Transverse colon (tissue), 4 donors: ENCODE measurements around the gene ZMYND12. TPM values are rescaled to one million over a fixed set of nuclear protein-coding genes. Genes with fewer than 3 reads are reported as not detected.

Experiments used
- DNase-seq: peaks from one replicate; pipeline ENCODE4 v3.0.0-alpha.2; 2019
- H3K27ac ChIP-seq, 4 donors: fragments of 200-600 bp; sonication (generic); 2 replicates each; pipeline ENCODE4 v1.5.1; 2016 to 2018; ENCODE audit warnings: inconsistent platforms in 4 of 4
- H3K27me3 ChIP-seq: fragments of 200-600 bp; sonication (generic); 2 replicates; pipeline ENCODE4 v1.5.1; 2017; ENCODE audit warnings: inconsistent platforms
- H3K36me3 ChIP-seq, 4 donors: fragments of 200-600 bp; sonication (generic); 2 replicates each; pipeline ENCODE4 v1.5.1; 2017 to 2019; ENCODE audit warnings: inconsistent platforms in 4 of 4
- H3K4me1 ChIP-seq, 4 donors: fragments of 200-600 bp; sonication (generic); 2 replicates each; pipeline ENCODE4 v1.5.1; 2017 to 2020; ENCODE audit warnings: inconsistent platforms in 4 of 4
- H3K4me3 ChIP-seq, 4 donors: fragments of 200-600 bp; sonication (generic); 1 replicate in 1 of 4; 2 replicates in 3 of 4; pipeline versions ENCODE4 v1.5.1 to v1.6.1; 2017 to 2019; ENCODE audit warnings: inconsistent platforms in 4 of 4
- H3K9me3 ChIP-seq, 2 donors: fragments of 200-600 bp; sonication (generic); 2 replicates each; pipeline ENCODE4 v1.5.1; 2017 to 2019; ENCODE audit warnings: inconsistent platforms in 2 of 2
- EP300 ChIP-seq: sonication (generic); formaldehyde crosslinking; IDR thresholded peaks from one replicate; pipeline ENCODE4 v1.6.1; 2017; ENCODE audit warnings: antibody characterized with exemption, low read depth
- POLR2A ChIP-seq: fragments of 450-650 bp; IDR thresholded peaks from one replicate; pipeline ENCODE4 v1.6.1; 2016; ENCODE audit warnings: antibody characterized with exemption, mild to moderate bottlenecking, moderate library complexity
- POLR2AphosphoS5 ChIP-seq, 3 donors: sonication (generic); formaldehyde crosslinking; IDR thresholded peaks; one replicate each; pipeline ENCODE4 v1.6.1; 2016; ENCODE audit warnings: antibody characterized with exemption in 3 of 3
- WGBS, 2 donors: methylation state at CpG; one replicate each; pipeline ENCODE4 v1.1.5; 2018; ENCODE audit warnings: low coverage in 1 of 2; 5-methylcytosine and 5-hydroxymethylcytosine counted together
- in situ Hi-C, 4 donors: fragments of 200-750 bp; cut with MboI; loops; one replicate each; pipeline versions ENCODE4 v1.15.0 to v1.15.1; 2017; ENCODE audit warnings: low sequenced_read_pairs in 3 of 4, low pct_ligation_motif_present in 1 of 4, low pct_unique_long_range_greater_than_20kb in 1 of 4
- intact Hi-C: fragments of 100-400 bp; cut with DNase I; formaldehyde crosslinking; loops from one replicate; pipeline ENCODE4 v1.15.1; 2023; ENCODE audit warnings: low total_unique reads
- total RNA-seq, 4 donors: library from RNA; depleted of rRNA; stranded (reverse); fragments of >200 nt; gene quantifications; one replicate each; pipeline ENCODE4 v1.1.0, GENCODE V29; 2016
- TF ChIP-seq, protein P1 (sequence below), 5 experiments: fragments of 200-600 bp in 3 of 5; fragments of 450-650 bp in 2 of 5; sonication (generic) in 3 of 5; IDR thresholded peaks; 1 replicate in 2 of 5; 2 replicates in 3 of 5; pipeline ENCODE4 v1.5.1; 2016 to 2017; ENCODE audit warnings: antibody characterized with exemption in 5 of 5, inconsistent platforms in 3 of 5, mild to moderate bottlenecking in 2 of 5, moderate library complexity in 1 of 5

Gene ZMYND12
- total RNA-seq, 4 donors from 2014 or later = 4.3 to 8.7 TPM; not detected in 2

DNA sequence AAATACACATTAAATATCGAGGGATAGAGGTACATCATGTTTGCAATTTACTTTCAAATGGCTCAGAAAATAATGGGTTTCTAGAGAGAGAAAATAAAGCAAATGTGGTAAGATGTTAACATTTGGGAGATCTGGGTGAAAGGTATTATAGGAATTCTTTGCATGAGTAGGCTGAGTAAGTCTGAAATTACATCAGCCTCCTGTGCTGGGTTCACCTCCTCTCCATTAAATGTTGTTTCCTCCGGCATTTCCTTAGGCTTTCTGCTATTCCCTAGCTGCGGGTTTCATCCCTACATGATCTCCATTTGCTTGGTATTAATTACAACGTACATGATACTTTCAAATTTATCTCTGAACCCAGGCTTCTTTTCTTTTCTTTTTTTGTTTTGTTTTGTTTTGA is 31.6 kb downstream of the ZMYND12 start:
- WGBS, 2 donors = 86 to 92% methylated on average over 4 of the region's 4 CpGs
- intact Hi-C loops = no loop called here
- no peak for DNase-seq

DNA sequence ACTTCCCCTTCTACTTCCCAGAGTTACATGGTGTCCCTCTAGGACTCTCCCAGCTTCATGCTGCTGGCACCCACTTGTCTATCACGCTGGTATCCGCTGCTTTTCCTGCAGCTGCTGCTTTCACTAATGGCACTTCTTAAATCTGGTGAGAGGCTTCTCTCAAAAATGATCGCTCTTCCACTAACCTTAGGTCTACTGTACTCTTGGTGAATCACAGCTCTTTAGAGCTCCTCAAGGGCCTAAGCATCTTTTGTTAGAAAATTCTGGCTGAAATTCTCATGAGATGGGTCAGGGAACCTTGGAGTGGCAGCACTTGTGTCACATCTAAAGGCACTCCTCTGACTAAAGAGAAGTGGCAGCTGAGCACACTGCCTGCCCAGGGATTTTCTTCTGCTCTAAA is 32.1 kb downstream of the ZMYND12 start:
- H3K36me3 ChIP-seq = no peaks in the 10 kb centered on the region
- peaks cover 0 to 20% (median 11%) of the 10 kb centered on the region in 4 donors for H3K4me1 ChIP-seq
- no peak for DNase-seq
- 84 to 94% methylated on average over 3 of the region's 3 CpGs for WGBS, 2 donors
- no peaks in the 10 kb centered on the region for H3K27me3 ChIP-seq
- H3K27ac ChIP-seq = no peak overlapping the region
- intact Hi-C loops = no loop called here
- no peak overlapping the region for H3K4me3 ChIP-seq
- in situ Hi-C loops = no loop called here
- TF ChIP-seq POLR2AphosphoS5 (IDR thresholded peaks at IDR 0.05) (no peak), POLR2A (no peak), EP300 (no peak)
- TF ChIP-seq, protein P1, sequence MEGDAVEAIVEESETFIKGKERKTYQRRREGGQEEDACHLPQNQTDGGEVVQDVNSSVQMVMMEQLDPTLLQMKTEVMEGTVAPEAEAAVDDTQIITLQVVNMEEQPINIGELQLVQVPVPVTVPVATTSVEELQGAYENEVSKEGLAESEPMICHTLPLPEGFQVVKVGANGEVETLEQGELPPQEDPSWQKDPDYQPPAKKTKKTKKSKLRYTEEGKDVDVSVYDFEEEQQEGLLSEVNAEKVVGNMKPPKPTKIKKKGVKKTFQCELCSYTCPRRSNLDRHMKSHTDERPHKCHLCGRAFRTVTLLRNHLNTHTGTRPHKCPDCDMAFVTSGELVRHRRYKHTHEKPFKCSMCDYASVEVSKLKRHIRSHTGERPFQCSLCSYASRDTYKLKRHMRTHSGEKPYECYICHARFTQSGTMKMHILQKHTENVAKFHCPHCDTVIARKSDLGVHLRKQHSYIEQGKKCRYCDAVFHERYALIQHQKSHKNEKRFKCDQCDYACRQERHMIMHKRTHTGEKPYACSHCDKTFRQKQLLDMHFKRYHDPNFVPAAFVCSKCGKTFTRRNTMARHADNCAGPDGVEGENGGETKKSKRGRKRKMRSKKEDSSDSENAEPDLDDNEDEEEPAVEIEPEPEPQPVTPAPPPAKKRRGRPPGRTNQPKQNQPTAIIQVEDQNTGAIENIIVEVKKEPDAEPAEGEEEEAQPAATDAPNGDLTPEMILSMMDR (IDR thresholded peaks at IDR 0.05) = no peak
- no peaks in the 10 kb centered on the region for H3K9me3 ChIP-seq

More for the DNA sequence above, 31.6 kb downstream of the ZMYND12 start:
- Histone ChIP-seq H3K9me3 (no peaks in the 10 kb centered on the region), H3K4me3 (no peak overlapping the region), H3K4me1 (peaks cover 0 to 18% (median 10%) of the 10 kb centered on the region in 4 donors), H3K36me3 (no peaks in the 10 kb centered on the region), H3K27ac (no peak overlapping the region), H3K27me3 (no peaks in the 10 kb centered on the region)
- TF ChIP-seq POLR2AphosphoS5 (IDR thresholded peaks at IDR 0.05) (no peak), EP300 (no peak), POLR2A (no peak)
- TF ChIP-seq, protein P1 (IDR thresholded peaks at IDR 0.05) = no peak
- in situ Hi-C loops = no loop called here

DNA sequence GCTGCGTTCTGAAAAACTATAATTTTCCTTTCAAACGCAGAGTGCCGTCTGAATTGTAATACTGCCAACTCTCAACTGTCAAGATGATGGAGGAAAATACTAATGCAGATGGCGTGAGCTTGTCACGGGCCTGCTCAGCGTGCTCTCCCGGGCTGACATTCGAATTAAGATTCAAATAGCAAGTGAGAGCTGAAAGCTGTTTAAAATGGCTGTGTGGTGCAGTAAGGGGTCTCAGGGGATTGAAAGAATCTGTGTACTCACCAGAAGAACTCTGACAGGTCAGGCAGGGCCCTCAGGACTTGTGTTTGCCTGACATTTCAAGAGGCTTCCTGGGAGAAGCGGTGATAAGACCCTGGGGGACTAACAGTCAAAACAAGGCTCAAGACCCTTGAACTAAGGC is 33.1 kb downstream of the ZMYND12 start:
- WGBS, 2 donors = 68 to 72% methylated on average over 8 to 9 of the region's 9 CpGs
- TF ChIP-seq POLR2AphosphoS5 (IDR thresholded peaks at IDR 0.05) (no peak), EP300 (no peak), POLR2A (no peak)
- TF ChIP-seq, protein P1 (IDR thresholded peaks at IDR 0.05) = no peak
- intact Hi-C loops = no loop called here
- Histone ChIP-seq H3K4me1 (peaks cover 0 to 20% (median 11%) of the 10 kb centered on the region in 4 donors), H3K27ac (no peak overlapping the region), H3K9me3 (no peaks in the 10 kb centered on the region), H3K27me3 (no peaks in the 10 kb centered on the region), H3K4me3 (no peak overlapping the region), H3K36me3 (no peaks in the 10 kb centered on the region)
- no peak for DNase-seq
- in situ Hi-C loops = no loop called here

DNA sequence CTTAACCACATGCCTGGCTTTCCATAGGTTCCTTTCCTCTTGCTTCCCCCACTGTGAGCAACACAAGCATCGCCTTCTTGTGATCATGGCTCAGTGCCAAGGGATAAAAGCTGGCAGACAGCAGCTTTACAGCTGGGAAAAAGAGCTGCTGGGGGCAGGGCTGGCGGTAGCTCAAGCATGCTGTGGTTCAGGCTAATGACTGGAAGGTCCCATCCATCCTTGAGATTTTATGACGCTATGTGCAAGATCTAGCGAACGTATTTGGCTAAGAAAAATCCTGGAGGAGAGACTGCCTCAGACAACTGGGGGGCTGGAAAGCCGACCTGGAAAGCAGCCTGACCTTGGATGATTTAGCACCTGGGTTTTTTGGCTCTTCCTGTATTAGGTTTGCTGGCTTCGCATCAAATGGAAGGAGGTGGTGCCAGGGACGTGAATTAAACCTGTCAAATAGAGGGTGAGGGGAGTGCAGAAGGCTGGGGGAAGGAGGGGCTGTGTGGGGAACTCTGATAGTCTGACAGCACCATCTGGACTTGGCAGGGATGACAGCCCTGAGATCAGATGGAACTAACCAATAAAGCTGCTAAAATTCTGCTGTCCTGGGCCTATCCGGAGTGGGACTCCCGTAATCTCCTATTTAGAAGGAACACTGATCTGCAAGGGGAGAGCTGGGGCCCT is 34.8 kb downstream of the ZMYND12 start:
- in situ Hi-C loops (no loop called here), intact Hi-C loops (no loop called here)
- peak in 2 of 3 donors; percentile 62 to 76 for TF ChIP-seq POLR2AphosphoS5 (IDR thresholded peaks at IDR 0.05)
- TF ChIP-seq EP300 = no peak
- Histone ChIP-seq H3K27ac (peak overlapping the region; percentile 28 to 74 (median 66)), H3K36me3 (no peaks in the 10 kb centered on the region), H3K4me3 (no peak overlapping the region), H3K27me3 (no peaks in the 10 kb centered on the region), H3K9me3 (no peaks in the 10 kb centered on the region), H3K4me1 (peaks cover 0 to 20% (median 11%) of the 10 kb centered on the region in 4 donors)
- WGBS, 2 donors = 17 to 29% methylated on average over 4 to 10 of the region's 10 CpGs
- DNase-seq = peak; percentile 58
